GM21526 (cell line): ENCODE data around the gene DNMT3B.

Experiments
- ATAC-seq: cut with Tn5 transposase; IDR thresholded peaks from one replicate; pipeline ENCODE4 v1.9.1; 2021; ENCODE audit warnings: moderate library complexity; ENCODE audit not compliant: unreplicated experiment, low FRiP score

The DNMT3B gene

DNA sequence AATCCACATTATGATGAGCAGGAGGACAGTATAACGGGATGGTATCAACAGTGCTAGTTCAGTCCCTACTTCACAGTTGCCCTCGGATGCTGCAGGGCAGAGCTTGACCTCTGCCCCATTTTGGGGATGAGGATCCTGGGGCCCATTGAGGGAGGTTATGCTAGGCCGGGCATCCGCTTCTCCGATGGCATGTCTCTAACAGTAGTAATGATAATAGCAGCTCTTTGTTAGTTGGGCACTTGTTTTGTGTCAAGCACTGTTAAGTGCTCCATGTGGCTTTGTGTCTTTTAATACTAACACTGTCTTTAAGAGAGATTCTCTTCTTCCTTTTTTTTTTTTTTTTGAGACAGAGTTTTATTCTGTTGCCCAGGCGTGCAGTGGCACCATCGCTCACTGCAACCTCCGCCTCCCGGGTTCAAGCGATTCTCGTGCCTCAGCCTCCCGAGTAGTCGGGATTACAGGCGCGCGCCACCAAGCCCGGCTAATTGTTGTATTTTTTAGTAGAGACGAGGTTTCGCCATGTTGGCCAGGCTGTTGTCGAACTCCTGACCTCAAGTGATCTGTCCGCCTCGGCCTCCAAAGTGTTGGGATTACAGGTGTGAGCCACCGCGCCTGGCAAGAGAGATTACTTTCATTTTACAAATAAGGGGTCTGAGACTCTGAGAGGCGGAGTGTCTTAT lies 58.7 kb downstream of the DNMT3B start:
- no peak for ATAC-seq

DNA sequence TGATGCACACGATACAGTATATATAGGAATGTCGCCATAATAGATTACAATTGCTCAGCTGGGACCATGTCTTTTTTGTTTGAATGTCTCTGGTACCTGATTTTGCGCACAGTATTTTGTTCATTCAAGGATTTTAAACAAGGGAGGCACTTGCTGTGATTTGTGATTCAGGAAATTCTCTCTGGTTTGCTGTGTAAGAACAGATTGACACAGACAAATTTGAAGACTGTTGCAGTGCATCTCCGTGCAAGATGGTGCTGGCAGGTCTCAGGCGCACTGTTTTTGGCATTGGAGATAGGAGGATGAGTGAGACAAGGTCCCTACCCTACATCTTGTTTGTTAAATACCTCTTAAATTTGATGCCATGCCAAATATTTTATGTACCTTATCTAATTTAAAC lies 60.0 kb downstream of the DNMT3B start:
- ATAC-seq: no peak

- ATAC-seq: no peak
These were observed 60.9 kb downstream of the DNMT3B start for GRCh38 chr20:32823078-32823477.

- no peak for ATAC-seq
These were observed 61.8 kb downstream of the DNMT3B start for GRCh38 chr20:32823737-32824588.

DNA sequence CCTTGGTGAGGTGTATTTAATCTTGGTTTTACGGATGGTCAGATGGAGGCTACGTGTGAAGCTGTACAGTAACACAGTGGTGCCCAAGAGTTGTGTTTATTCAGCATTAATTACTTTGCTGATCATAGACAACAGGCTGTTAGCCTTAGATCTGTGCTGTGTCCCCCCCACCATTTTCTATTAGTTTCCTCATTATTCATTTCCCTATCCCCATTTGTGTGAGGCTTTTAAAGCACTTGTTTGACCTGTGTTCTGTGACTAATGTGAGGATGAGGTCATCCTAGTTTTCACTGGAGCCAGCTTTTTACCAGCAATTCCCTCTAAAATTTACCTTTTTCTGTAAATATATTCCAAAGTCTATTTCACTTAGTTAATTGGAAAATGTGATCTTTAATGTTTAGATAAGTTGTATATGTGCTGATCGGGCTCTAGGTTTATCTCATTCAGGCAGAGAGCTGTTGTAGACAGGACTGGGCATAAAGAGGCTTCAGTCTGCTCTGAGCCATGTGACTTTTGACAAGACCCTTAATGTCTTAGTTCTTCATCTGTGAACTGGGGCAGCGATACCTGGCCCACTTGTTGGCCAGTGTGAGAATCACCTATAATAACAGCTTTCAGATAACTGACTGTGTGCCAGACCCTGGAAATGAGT lies 66.0 kb downstream of the DNMT3B start:
- no peak for ATAC-seq

DNA sequence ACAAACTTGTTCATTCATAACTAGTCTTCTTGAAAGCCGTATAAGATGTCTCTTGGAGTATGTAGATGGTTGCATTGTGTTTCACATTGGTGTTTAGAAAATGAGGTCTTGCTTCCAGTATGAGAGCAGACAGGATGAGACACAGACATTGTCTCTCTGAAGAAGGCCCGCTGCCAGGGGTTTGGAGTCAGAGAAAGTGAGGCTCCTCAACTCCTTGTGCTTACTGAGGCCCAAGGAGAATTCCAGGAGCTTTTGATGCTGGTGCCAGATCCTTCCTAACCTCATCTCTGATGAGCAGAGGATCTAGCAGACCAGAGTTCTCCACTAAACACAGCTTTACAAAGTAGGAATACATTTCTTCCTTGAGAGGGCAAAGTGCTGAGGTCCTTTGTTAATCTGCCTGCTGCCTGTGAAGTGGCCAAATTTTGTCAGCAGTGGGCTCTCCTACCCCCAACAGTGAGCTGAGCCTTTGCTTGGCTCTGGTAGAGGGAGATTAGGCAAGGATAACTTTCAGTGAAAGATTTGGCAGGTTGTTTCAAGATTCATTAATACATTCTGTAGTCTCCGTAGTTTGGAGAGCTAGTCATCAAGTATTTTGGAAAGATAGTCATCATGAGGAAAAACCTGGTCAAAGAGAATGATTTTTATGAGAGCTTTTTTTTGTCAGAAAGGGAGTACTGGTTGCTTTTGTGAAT lies 67.3 kb downstream of the DNMT3B start:
- ATAC-seq: no peak

GRCh38 chr20:32830437-32830836 lies 68.3 kb downstream of the DNMT3B start:
- no peak for ATAC-seq

- no peak for ATAC-seq
These were observed 69.8 kb downstream of the DNMT3B start for GRCh38 chr20:32831982-32832381.

- ATAC-seq: no peak
These were observed 70.5 kb downstream of the DNMT3B start for GRCh38 chr20:32832664-32833063.

DNA sequence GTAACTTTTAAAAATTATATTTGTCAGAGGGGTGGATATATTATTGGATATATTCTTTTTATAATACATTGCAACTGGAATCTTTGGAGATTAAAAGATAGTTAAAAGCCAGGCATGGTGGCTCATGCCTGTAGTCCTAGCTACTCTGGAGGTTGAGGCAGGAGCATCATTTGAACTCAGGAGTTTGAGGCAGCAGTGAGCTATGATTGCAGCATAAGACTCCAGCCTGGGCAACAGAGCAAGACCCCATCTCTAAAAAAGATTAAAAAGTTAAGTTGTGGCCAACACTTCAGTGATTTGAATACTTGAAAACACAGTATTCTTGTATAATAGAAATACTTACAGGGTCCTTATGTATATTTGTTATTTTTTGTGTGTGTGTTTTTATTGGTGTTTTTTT lies 72.8 kb downstream of the DNMT3B start:
- no peak for ATAC-seq

GRCh38 chr20:32837157-32837556 lies 75.0 kb downstream of the DNMT3B start:
- no peak for ATAC-seq

DNA sequence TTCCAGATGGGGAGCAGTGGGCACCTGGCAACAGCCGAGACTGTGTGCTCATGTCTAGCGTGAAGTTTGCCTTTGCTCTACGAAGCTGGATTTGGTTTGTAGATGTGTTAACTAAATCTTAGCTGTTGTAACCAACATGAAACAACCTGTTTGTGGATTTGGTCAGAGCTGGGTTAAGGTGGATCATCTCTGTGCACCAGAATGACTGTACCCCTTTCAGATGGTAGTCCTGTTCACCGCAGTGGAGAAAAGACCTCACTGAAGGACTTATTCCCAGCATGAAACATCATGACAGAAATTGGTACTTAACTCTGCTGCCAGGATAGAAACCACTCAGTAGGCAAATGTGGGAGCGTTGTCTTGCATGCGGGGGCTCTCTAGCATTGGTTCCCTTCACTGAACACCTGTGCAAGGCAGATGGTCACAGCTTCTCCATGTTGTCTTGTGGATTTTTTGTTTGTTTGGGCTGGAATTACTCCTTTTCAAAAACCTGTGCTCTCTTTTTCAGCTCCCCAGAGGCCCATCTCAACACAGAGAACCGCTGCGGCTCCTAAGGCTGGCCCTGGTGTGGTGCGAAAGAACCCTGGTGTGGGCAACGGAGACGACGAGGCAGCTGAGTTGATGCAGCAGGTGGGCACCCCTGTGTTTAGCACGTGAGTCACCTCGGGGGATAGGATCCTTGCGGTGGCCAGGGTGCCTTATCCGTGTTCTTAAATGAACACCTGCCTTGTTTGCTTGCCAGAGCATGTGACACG lies 77.2 kb downstream of the DNMT3B start:
- no peak for ATAC-seq

DNA sequence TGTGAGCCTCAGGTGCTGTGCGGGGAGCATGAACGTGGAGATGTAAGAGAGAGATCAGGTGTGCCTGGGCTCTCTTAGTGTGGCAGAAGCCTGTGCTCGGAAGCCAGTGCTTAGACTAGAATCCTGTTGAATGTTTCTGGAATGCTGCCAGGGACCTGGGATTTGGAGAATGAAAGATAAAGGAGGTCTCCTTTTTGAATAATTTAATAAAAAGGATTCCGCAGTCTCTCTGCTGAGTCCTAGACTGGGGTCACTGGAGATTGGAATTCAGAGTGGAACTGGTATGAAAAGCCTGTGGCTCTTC lies 77.7 kb downstream of the DNMT3B start:
- ATAC-seq: no peak

DNA sequence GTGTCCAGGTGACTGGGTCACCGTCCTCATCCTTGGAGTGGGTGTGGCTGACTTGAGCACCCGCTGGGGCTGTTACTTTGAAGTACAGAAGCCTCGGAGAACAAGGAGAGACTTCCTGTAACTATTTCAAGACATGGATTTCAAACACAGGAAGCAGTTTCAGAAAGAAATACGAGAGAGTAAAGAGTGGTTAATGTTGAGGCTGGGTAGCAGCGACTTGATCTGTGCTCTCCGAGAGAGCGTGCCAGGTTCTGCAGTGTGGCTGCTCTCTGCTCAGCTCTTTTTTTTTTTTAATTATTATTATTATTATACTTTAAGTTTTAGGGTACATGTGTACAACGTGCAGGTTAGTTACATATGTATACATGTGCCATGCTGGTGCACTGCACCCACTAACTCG lies 79.0 kb downstream of the DNMT3B start:
- no peak for ATAC-seq

GRCh38 chr20:32841632-32842031 lies 79.4 kb downstream of the DNMT3B start:
- no peak for ATAC-seq

GRCh38 chr20:32842688-32843524 lies 80.7 kb downstream of the DNMT3B start:
- no peak for ATAC-seq

GRCh38 chr20:32845786-32846185 lies 83.6 kb downstream of the DNMT3B start:
- ATAC-seq: no peak

DNA sequence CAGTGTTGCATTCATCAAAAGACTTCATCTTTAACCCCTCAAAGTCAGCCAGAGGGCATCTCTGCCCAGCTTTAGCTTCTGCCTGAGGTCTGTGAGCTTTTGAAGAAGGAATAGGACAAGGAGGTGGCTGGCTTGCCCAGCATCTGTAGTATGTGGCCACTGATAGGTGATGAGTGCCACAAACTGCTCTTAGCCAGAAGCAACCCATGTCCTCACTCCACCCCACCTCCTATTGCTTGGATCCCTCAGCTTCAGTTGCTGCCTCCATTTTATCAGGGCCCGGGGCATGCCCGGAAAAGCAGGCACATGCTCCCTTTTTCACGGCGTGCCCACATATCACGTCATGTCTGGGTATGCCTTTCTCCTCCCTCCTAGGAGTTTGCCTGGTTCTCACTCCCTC lies 84.7 kb downstream of the DNMT3B start:
- ATAC-seq: no peak

GRCh38 chr20:32847964-32848363 lies 85.8 kb downstream of the DNMT3B start:
- ATAC-seq: no peak

DNA sequence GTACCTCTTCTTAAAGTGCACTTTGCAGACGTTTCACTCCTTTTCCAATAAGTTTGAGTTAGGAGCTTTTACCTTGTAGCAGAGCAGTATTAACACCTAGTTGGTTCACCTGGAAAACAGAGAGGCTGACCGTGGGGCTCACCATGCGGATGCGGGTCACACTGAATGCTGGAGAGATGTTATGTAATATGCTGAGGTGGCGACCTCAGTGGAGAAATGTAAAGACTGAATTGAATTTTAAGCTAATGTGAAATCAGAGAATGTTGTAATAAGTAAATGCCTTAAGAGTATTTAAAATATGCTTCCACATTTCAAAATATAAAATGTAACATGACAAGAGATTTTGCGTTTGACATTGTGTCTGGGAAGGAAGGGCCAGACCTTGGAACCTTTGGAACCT lies 86.7 kb downstream of the DNMT3B start:
- no peak for ATAC-seq
